ENCODE measurements around the gene LYPD8. TPM values are rescaled to one million over a fixed set of nuclear protein-coding genes. Genes with fewer than 3 reads are reported as not detected.

Gene LYPD8
- total and polyA plus RNA-seq, 8 donors: not detected

GRCh38 chr1:248788327-248788726 is 32.8 kb upstream of the LYPD8 start:
- ATAC-seq (no peak), DNase-seq (no peak)
- Histone ChIP-seq H3K4me1 (peaks cover 0 to 11% of the 10 kb centered on the region in 2 donors), H3K9me3 (no peaks in the 10 kb centered on the region), H3K27ac (no peak overlapping the region), H3K27me3 (peaks cover 0 to 7% of the 10 kb centered on the region in 2 donors), H3K4me3 (no peak overlapping the region), H3K36me3 (no peaks in the 10 kb centered on the region)
- TF ChIP-seq CTCF (IDR thresholded peaks at IDR 0.05): no peak
- intact Hi-C loops (cut with DNase I): no loop called here

GRCh38 chr1:248787430-248787829 is 31.9 kb upstream of the LYPD8 start:
- ATAC-seq (no peak), DNase-seq (no peak)
- H3K4me1 ChIP-seq: peaks cover 0 to 11% of the 10 kb centered on the region in 2 donors
- no peaks in the 10 kb centered on the region for H3K9me3 ChIP-seq
- no peak overlapping the region for H3K4me3 ChIP-seq
- H3K36me3 ChIP-seq: no peaks in the 10 kb centered on the region
- intact Hi-C loops (cut with DNase I): no loop called here
- TF ChIP-seq CTCF (IDR thresholded peaks at IDR 0.05): no peak
- H3K27me3 ChIP-seq: peaks cover 0 to 7% of the 10 kb centered on the region in 2 donors
- no peak overlapping the region for H3K27ac ChIP-seq

GRCh38 chr1:248786156-248786555 is 30.6 kb upstream of the LYPD8 start:
- intact Hi-C loops (cut with DNase I): no loop called here
- Histone ChIP-seq H3K36me3 (no peaks in the 10 kb centered on the region), H3K4me1 (peaks cover 0 to 11% of the 10 kb centered on the region in 2 donors), H3K27ac (peak overlapping the region in 1 of 2 donors; percentile 66), H3K4me3 (no peak overlapping the region), H3K27me3 (peaks cover 0 to 7% of the 10 kb centered on the region in 2 donors), H3K9me3 (peaks cover 0 to under 1% of the 10 kb centered on the region in 2 donors)
- peak; percentile 23 for ATAC-seq
- no peak for DNase-seq
- no peak for TF ChIP-seq CTCF (IDR thresholded peaks at IDR 0.05)

GRCh38 chr1:248783367-248783766 is 27.8 kb upstream of the LYPD8 start:
- peaks cover 0 to 7% of the 10 kb centered on the region in 2 donors for H3K27me3 ChIP-seq
- no peak overlapping the region for H3K4me3 ChIP-seq
- peaks cover 0 to 11% of the 10 kb centered on the region in 2 donors for H3K4me1 ChIP-seq
- no peak for DNase-seq
- no peak overlapping the region for H3K27ac ChIP-seq
- H3K9me3 ChIP-seq: peaks cover 0 to 2% of the 10 kb centered on the region in 2 donors
- no peak for TF ChIP-seq CTCF (IDR thresholded peaks at IDR 0.05)
- H3K36me3 ChIP-seq: no peaks in the 10 kb centered on the region
- intact Hi-C loops (cut with DNase I): no loop called here
- ATAC-seq: no peak

GRCh38 chr1:248782416-248783141 is 27.0 kb upstream of the LYPD8 start:
- Histone ChIP-seq H3K9me3 (peaks cover 0 to 2% of the 10 kb centered on the region in 2 donors), H3K27ac (no peak overlapping the region), H3K27me3 (peaks cover 0 to 7% of the 10 kb centered on the region in 2 donors), H3K36me3 (no peaks in the 10 kb centered on the region), H3K4me1 (peaks cover 0 to 11% of the 10 kb centered on the region in 2 donors), H3K4me3 (no peak overlapping the region)
- ATAC-seq (no peak), DNase-seq (no peak)
- TF ChIP-seq CTCF (IDR thresholded peaks at IDR 0.05): no peak
- intact Hi-C loops (cut with DNase I): no loop called here

Data from left lung (tissue), 10 donors.